KOPT-K1 (cell line): ENCODE results near the gene SOX6.

Experiments
- H3K27ac ChIP-seq: fragments of 200-600 bp; sonication (generic); 2 replicates; pipeline ENCODE4 v1.5.1; 2016; ENCODE audit warnings: antibody characterized with exemption, mild to moderate bottlenecking, low read depth, low read length; ENCODE audit not compliant: poor library complexity, severe bottlenecking
- H3K36me3 ChIP-seq: fragments of 200-600 bp; sonication (generic); 2 replicates; pipeline ENCODE4 v1.5.1; 2017; ENCODE audit warnings: antibody characterized with exemption, mild to moderate bottlenecking, low read length, moderate library complexity; ENCODE audit not compliant: insufficient read depth
- H3K9me3 ChIP-seq: fragments of 200-600 bp; sonication (generic); 2 replicates; pipeline ENCODE4 v1.5.1; 2017; ENCODE audit warnings: antibody characterized with exemption, low read length, mild to moderate bottlenecking; ENCODE audit not compliant: insufficient read depth, poor library complexity, severe bottlenecking

SOX6 gene

DNA sequence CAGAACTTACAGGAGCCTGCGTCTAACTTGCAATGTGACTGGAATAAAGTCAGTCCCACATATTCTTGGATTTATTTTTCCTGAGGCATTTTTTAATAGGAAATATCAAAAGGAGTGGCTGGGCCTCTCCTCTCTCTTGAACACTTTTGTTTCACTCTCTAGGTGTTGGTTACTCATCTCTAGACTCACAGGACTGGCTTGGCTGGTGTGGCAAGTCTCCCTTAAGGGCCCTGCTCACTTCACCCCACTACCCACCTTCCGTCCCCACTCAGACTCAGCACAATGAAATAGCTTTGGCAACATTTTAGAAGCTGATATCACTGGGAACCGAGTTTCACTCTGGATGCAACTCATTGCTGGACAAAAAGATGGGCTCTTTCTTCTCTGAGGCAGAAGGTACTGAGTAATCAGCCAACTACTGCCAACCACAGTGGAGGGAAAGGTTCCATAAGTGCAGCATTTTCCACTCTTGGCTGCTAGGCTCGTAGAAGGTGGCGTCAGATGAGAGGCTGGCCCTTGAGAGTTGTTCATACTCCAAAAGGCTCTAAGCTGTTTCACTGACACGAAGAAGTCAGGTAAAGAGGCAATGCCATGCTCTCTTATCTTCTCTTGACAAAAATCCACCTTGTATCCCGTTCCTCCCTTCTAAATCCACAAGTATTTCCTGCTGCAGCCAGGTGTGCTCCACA is 390.6 kb downstream of the SOX6 start:
- Histone ChIP-seq H3K36me3 (no peaks in the 10 kb centered on the region), H3K27ac (no peak overlapping the region), H3K9me3 (no peaks in the 10 kb centered on the region)

DNA sequence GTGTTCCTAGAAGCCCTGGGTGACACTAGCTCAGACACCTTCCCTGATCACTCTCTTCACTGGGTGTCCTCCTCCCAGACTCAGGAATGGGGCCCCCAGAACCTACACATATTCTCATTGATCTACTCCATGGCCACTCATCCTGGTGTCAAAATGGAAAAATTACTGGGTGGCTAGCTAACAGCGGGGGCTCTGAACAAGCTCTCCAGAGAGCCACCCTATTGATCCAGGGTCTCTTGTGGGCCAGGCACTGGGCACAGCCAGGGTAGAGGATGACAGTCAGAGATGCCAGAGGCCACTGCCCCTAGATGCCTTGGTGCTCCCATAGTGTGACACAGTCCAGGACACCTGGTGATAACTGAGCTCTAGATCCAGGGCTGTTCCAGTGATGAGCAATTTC is 393.1 kb downstream of the SOX6 start:
- Histone ChIP-seq H3K9me3 (no peaks in the 10 kb centered on the region), H3K36me3 (no peaks in the 10 kb centered on the region), H3K27ac (no peak overlapping the region)

DNA sequence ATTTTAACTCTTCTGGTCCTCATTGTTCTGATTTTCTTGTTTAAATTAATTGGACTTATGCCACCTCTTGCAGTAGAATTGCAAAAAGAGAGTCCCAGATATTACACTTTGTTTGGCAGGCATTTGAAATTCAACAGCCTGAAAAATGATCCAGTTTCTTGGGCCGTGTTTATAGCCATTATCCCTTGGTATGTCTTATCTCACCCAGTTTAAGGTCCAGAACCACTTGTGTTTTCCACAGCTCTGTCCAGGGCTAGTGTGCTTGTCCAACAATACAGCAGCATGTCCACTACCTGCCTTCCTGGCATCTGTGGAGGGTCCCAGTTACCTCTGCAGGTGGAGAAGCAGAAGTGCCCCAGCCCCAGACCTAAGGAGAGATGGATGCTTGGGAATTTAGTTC is 397.4 kb downstream of the SOX6 start:
- H3K27ac ChIP-seq, result no peak overlapping the region
- no peaks in the 10 kb centered on the region for H3K36me3 ChIP-seq
- no peaks in the 10 kb centered on the region for H3K9me3 ChIP-seq

DNA sequence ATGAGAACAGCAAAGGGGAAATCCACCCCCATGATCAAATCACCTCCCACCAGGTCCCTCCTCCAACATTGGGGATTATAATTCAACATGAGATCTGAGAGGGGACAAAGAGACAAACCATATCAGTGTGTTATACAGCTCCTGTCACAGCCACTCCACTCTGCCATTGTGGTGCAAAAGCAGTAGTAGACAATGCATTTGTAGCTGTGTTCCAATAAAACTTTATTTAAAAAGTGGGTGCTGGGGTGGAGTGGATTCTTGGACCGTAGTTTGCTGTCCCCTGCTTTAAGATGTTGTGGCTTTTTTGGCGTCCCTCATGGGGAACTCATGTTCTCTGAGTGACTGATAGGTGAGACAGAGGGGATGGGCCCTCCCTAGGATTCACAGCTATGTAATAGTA is 399.1 kb downstream of the SOX6 start:
- H3K9me3 ChIP-seq, result no peaks in the 10 kb centered on the region
- H3K27ac ChIP-seq, result no peak overlapping the region
- H3K36me3 ChIP-seq, result no peaks in the 10 kb centered on the region

DNA sequence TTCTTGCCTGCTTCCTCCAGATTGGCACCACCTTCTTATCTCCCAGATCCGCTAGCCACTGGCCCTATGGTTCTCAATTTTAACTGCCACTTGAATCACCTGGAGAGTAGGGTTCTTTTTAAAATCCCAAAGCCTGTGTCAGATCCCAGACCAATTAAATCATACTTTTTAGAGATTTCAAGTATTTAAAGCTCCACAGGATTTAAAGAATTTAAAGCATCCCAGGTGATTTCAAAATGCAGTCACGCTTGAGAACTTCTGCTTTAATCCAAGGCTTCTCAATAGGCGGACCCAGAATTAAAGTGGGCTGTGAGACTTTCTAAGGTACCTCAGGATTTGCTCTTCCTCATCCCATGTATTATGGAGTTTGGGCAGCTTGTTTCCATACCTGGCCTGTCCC is 400.0 kb downstream of the SOX6 start:
- Histone ChIP-seq H3K36me3 (no peaks in the 10 kb centered on the region), H3K9me3 (no peaks in the 10 kb centered on the region)

DNA sequence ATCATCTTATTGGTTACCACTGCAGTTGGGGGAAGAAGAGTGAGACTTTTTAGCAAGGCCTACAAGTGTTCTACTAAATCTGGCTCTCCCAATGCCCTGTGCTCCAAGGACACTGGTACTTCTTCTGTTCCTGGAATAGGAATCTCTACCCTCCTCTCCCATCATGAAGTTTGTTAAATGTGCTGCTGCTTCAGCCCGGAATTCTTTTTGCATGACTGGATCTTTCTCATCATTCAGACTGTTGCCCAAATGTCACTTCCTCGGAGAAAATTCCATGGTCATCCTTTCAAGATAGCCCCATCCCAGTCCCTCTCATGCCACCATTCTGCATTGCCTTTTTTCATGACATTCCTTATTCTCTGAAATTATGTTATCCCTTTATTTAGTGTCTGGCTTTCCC is 400.8 kb downstream of the SOX6 start:
- H3K27ac ChIP-seq, result no peak overlapping the region
- H3K9me3 ChIP-seq, result no peaks in the 10 kb centered on the region
- no peaks in the 10 kb centered on the region for H3K36me3 ChIP-seq

More for the DNA sequence above, 400.0 kb downstream of the SOX6 start:
- no peak overlapping the region for H3K27ac ChIP-seq

DNA sequence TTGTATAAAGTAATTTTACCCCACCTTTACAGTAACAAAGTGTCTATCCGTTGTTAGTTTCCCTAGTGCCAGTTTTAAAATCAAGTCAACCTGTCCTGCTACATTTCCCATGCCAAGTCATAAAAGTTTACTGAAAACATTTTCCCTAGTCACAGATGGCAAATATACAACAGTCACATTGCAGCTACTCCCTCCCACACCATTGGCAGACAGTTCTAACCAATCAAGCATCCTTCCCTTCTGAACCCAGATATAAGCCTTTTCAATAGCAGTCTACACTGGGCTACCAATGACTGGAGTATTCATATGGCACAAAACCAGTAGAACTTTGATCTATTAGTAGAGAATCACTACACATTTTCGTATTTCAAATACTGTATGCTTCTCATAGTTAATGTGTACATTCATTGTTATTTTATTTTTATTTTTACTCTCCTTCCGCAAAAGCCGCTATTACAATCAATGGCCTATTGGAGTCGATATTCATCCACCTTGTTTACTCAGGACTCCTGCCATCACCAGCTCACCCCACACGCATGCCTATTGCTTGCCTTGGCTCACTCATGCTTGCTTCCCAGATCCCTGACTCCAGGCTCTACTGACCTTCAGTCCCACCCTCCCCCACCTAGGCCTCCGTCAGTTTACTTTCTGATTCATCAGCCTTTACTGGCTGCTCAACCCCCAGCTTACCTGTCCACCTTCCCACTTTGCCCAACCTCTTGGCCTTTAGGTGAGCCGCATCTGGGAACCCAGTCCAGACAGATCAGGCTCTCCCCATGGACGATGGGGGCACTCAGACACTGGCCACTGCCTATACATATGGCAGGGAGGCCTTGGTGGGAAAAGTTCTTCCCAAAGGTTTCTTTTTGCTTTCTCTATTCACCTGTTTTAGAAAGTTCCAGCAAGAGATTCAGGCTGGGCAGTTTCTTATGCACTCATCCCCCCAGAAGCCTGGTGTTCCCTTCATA is 408.4 kb downstream of the SOX6 start:
- H3K36me3 ChIP-seq, result no peaks in the 10 kb centered on the region
- no peak overlapping the region for H3K27ac ChIP-seq
- peaks cover 9% of the 10 kb centered on the region for H3K9me3 ChIP-seq

DNA sequence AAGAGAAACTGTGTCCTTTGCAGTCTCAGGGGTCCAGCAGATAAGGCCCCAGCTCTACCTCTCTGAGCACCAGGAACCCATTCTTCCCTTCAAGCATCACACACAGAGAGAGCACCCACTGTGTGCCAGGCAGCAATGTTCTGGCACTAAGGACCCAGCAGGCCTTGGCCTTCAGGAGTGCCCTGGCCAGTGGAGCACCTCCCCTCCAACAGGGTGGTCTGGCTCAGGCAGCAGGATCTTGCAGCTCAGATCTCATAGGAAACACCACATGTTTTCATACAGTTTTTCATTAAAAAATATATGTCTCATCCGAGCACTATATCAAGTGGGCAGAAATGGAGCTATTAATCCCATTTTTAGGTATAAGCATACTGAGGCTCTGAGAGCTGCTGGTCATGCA is 410.6 kb downstream of the SOX6 start:
- H3K36me3 ChIP-seq, result no peaks in the 10 kb centered on the region
- H3K27ac ChIP-seq, result no peak overlapping the region
- peaks cover 9% of the 10 kb centered on the region for H3K9me3 ChIP-seq

DNA sequence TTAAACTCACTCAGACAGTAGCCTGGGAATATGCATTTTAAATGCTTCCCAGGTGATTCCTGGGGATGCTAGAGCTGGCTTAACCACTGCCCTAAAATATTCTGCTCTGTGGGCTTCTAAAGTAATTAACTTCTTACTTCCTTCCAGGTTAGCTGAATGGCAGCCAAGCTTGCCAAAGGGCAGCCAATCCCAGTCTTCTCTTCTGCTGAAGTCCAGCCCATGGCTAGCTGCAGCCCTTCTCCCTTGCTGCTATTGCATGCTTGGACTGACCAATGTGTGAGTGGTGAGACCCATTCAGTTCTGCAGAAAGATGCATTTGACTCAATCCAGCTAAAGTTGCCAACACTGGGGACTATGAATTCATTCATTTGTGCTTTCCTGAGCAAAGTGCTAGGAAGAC is 411.9 kb downstream of the SOX6 start:
- peaks cover 9% of the 10 kb centered on the region for H3K9me3 ChIP-seq
- H3K27ac ChIP-seq, result no peak overlapping the region
- H3K36me3 ChIP-seq, result no peaks in the 10 kb centered on the region

DNA sequence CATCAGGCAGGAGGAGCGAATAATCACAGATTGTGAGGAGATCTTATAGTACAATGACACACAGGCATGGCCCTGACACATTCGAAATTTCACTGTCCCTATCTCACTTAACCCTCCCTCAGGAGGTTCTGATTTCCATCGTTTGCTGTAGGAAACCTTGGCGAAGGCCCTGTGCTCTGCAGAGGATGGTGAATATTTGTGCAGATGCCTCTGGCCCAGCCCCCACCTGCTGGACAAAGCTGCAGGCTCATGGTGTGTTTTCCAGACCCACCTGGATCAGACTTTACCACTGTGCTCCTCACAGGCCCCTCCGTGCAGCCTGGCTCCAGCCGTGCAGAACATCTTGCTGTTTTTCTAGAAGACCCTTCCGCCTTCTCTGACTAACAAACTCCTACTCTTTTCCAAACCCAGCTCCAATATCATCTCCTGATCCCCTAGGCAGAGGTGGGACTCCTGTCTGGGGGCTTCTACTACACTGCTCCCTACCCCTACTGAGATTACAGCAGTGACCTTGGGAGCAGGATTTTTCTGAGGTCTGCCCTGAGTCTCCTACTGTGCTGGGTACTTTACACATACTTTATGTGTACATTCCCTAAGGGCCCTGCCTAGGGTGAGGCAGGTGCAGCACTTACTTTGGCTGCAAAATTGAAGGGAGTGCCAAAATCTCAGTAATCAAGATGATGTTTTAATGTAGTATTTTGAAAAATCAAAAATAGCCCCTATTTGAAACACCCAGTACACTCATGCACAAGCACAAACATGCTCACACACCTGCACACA is 412.7 kb downstream of the SOX6 start:
- no peak overlapping the region for H3K27ac ChIP-seq
- peaks cover 9% of the 10 kb centered on the region for H3K9me3 ChIP-seq
- no peaks in the 10 kb centered on the region for H3K36me3 ChIP-seq

DNA sequence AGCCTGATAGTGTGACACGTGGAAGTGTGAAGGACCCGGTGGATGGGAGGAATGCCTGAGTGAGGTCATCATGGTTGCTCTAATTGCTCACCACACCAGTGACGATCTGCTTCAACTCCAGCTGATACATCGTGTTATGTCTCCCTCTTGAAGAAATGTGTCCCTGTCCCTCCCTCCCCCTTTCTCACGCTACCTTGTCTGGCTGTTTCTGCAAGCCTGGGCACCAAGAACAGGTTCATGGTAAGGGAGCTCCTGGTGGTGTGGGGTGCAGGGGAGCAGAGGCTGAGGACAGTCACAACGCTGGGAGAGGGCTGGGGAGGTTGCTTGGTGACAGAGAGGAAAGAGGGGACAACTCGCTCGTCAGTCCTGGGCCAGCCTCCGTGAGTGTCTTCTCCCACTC is 413.4 kb downstream of the SOX6 start:
- H3K36me3 ChIP-seq, result no peaks in the 10 kb centered on the region
- no peak overlapping the region for H3K27ac ChIP-seq
- peaks cover 9% of the 10 kb centered on the region for H3K9me3 ChIP-seq

DNA sequence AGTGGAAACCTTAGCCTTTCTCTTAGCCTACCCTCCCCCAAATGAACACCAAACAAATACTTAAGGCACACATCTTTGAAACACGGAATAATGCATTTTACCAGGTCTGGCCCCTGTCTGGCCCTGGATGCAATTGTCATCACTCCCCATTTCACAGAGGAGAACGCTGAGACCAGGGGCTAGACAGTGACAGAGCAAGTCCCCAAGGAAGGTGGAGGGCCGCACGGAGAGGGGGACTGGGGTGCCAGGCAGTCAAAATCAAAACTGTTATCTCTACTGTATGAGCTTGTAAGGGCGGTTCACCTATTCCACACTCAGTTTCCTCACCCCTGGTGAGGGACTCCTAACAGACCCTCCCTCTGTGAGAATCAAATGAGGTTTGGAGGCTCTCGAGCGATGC is 414.2 kb downstream of the SOX6 start:
- H3K27ac ChIP-seq, result no peak overlapping the region
- no peaks in the 10 kb centered on the region for H3K36me3 ChIP-seq
- peaks cover 4% of the 10 kb centered on the region for H3K9me3 ChIP-seq

DNA sequence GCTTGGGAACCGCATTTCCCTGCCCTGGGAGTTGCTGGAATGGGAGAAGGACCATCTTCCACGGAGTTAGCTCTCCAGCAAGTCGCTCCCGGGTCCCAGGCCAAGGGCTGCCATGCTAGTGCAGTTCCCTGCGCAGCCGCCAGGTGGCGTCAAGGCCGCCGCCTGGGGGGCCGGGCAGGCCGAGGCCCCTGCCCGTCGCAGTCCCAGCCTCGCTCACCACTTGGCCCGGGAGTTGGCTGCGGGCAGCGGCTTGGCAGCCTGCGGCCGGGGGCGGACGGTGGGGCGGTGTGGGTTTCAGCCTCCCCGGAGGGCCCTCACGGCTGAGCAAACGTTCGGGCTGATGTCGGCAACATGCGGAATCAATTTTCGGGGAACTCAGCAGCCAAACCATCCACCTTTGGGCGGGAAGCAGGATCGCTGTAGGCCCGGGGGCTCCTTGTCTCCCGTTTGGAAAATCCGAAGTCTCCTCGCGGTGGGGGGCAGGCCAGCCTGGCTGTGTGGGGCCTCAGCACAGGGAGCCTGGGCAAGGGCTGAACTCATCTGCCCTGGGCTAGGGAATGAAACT is 415.1 kb downstream of the SOX6 start:
- no peaks in the 10 kb centered on the region for H3K9me3 ChIP-seq
- no peak overlapping the region for H3K27ac ChIP-seq

DNA sequence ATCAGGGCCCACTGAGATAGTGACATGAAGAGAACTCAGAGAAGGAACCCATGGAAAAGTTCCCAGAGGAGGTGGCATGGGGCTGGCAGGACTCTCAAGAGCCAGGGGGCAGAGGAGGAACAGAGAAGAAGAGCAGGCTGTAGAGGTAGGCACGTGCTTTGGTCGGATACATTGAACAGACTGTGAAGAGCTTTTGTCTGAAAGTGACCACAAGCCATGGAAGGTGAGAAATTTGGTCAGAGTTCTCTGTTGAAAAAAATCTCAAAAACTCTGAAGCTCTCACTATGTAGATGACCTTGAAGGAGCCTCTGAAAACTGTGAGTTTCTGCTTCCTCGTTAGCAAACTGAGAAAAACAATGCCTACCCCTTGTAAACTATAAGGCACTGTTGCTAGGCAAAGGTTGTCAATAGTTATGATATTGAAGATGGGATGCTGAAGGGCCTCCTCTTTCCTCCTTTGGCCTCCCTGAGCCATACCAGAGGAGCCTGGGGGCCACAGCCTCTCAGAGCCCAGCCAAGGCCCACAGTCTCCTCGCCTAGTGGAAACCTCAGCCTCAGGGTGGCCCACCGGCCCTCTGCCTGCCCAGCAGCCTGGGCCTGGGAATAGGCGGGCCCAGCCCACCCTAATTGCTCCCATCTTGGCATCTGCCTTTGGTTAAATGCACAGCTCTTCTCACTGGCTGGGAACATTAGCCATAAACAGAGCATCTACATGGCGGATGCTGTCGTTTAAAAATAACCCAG is 415.7 kb downstream of the SOX6 start:
- Histone ChIP-seq H3K9me3 (no peaks in the 10 kb centered on the region), H3K27ac (no peak overlapping the region), H3K36me3 (no peaks in the 10 kb centered on the region)

More for the DNA sequence above, 415.1 kb downstream of the SOX6 start:
- H3K36me3 ChIP-seq, result no peaks in the 10 kb centered on the region
